DMS153 treated with DMSO at 0.1 percent for 48 hours (cell line): ENCODE results near the gene MRPL4.

Experiments used
- DNase-seq: peaks from one replicate; lab custom pipeline; 2025; ENCODE audit not compliant: unreplicated experiment; lab: John Stamatoyannopoulos, UW

The MRPL4 gene

GRCh38 chr19:10309423-10309822 lies 57.4 kb downstream of the MRPL4 start, which contains the start of gene ZGLP1:
TSS of gene ZGLP1 (minus strand) at chr19:10309815.
- no peak for DNase-seq
